Stimulated activated CD4-positive, alpha-beta T cell treated with anti-CD3 and anti-CD28 coated beads, TNF-alpha, amount 100 ng/mL, for 4 hours (primary cell): Measurements from ENCODE around the gene SYT11.
"Not testable (repeated sequence)": the region's sequence is repeated elsewhere in the genome, so short reads cannot be mapped to it uniquely, and the experiment has no call there.

Experiments
- DNase-seq, 3 experiments: peaks; one replicate each; pipeline ENCODE4 v3.0.0-alpha.2; 2020; ENCODE audit warnings: low read depth in 3 of 3

Gene SYT11

DNA sequence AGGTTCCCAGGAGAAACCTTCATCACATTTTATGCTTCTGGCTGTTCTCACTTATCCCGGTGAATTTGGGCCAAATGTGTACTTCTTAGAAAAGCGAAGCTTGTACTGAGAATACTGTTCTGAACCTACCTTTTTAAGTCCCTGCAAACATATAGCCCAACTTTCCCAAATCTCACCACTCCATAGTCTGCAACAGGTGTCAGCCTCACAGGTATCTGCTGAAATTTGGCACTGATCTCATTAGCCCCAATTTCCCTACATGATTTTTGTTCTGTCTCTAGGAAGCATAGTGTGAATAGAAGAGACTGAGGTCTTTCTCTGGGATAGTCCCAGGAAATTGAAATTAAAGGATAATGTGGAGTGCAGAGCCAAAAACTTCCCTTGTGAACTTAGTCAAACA lies 40.3 kb downstream of the SYT11 start:
- no peak for DNase-seq

DNA sequence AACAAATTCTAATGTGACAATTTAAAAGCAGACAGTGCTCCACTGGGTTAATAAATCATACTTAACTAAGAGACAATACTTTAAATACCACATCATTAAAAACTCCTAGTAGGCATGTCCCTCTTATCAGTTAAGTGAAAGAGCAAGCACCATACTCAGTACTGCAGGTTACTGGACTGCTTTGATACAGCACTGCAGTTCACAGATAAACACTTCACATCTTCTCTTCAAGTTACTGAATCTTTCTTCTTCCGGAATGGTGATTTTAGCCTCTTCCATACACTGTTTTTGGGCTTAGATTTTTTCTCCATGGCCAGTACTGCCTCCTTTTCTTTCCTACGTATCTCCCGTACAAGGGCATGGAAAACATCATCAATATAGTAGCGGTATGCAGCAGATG lies 40.8 kb downstream of the SYT11 start:
- no peak for DNase-seq

DNA sequence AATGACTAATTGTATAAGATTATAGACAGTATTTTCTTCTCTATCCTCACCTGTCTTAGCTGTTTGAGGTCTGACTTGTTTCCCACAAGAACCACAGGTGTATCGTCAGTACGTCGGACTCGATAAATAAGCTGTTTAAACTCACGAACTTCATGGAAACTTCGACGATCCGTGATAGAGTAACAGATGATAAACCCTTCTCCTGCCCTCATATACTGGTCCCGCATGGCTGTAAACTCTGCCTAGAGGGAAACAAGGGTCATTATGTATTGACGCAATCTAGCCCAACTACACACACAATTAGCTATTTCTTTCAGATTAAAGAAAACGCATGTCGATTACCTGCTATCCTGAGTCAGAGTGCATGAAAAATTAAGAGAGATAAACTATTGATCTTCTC lies 44.9 kb downstream of the SYT11 start:
- DNase-seq, result no peak

DNA sequence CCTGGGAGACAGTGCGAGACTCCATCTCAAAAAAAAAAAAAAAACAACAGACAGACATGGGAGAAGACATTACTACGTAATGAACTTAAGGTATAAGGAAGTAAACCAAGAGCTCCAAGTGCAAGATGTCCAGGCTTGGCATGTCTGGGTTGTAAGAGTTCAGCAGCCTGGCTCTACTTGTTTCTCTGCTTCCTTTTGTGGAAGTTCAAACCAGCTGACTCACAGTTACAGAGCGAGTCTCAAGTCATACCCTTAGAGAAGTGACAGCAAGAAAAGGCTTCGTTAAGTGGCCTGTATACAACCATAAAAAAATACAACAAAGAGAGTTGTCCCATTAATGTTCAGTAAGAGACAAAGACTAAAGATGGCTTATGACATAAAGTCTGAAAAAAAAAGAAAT lies 50.5 kb downstream of the SYT11 start:
- no peak for DNase-seq

DNA sequence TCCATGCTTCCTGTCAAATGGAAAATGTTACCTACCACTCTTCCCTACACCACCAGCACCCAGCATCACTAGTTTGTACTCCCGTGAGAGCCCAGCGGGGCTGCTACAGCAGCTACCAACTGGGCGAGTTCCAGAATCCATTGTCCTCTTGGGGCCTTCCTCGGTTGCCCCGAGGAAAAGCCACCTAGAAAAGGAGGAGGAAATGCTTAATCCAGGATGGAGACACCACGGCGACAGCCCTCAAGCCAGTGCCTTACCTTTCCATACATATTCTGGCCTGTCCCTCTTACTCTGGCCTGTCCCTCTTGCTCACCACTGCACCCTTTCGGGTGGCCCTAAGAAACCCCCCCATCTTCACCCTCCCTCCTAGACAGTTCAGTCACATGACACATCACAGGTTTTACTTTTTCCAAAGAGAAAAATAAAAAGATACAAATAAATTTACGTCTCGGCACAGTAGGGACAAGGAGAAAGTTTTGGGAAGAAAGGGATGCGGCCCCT lies 51.3 kb downstream of the SYT11 start:
- DNase-seq, result no peak

DNA sequence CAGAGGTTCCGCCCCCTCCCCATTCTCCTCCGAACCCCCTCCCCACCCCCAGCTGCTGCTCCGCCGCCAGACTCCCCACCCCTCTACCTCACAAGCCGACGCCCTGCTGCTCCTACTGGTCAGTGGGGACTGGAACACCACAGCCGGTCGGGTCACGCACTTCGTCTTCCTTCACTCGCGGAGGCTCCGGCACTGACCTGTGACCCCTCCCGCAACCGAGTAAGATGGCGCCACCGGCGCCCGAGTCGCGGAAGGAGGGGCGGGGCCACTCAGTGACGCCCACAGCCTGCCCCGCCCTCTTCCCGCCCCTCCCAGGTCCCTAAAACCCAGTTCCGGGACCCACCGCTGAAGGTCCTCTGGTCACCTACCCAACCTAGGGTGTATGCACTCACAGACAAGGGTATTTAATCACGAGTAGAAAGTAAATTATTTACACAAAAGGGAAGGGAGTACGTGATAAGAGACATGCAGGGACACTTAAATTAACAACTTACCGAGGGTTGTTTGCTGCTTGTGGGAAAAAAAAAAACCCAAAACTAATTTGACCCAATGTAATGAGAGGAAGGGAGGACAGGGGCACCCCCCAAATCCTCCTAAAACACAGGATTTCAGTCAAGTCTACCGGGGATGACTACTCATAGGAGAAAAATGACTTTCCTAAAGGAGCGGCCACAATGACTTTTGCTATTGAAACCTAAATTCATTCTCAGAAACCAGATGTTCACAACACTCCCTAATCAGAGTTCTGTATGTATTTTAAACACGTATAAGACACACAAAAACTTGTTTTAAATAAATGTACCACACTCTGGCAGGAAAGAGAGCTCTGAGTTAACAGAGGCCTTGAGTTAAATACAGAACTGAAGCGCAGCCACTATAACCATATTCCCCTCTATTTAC lies 52.0 kb downstream of the SYT11 start, which contains the start of gene RIT1:
TSS of gene RIT1 (minus strand) at position 194 of the 900 bp plus-strand sequence. CDS start 588 bp downstream, outside the sequence.
- DNase-seq, result peak; percentile 67 to 77 (median 69)

DNA sequence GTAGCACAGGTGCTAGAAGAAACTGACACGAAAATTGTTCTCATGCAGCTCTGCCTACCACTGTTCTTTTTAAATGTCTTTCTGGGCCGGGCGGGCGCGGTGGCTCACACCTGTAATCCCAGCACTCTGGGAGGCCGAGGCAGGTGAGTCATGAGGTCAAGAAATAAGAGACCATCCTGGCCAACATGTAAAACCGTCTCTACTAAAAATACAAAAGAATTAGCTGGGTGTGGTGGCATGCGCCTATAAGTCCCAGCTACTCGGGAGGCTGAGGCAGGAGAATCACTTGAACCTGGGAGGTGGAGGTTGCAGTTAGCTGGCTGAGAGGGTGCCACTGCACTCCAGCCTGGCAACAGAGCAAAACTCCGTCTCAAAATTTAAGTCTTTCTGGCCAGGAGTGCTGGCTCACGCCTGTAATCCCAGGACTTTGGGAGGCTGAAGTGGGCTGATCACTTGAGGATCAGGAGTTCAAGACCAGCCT lies 52.7 kb downstream of the SYT11 start:
- no peak for DNase-seq

DNA sequence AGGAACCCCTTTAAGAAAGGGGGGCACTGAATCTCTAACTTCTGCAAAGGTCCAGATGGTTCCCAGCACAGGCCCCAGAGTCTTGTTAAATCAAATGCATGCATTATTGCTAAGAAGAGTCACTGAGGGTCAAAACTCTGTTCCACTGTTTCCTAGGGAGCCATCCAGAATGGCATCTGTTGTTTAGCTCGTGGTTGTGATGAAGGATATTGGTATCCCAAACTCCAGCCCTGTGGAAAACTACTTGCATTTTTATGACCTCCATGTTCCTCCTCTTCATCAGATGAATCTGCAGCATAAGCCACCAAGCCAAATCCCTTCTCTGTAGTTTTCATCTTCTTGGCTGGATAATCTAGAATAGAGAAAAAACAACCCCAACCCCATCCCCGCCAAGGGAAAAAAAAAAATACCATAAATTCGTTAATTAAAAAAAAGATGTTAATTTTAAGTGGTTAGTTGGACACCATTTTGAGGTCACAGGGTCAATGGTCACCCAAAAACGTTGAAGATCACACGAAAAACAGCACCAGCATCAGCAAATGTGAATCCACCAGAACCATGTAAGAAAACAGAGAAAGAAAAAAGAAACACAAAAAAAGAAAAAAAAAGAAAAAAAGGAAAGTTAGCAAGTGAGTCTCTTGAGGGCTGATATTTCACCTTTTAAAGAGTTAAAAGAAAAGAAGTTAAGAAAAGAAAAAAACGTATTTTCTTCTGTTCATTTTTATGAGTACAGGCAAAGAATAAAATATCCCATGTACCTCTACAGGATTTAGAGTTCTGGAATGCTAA lies 54.8 kb downstream of the SYT11 start:
- no peak for DNase-seq

DNA sequence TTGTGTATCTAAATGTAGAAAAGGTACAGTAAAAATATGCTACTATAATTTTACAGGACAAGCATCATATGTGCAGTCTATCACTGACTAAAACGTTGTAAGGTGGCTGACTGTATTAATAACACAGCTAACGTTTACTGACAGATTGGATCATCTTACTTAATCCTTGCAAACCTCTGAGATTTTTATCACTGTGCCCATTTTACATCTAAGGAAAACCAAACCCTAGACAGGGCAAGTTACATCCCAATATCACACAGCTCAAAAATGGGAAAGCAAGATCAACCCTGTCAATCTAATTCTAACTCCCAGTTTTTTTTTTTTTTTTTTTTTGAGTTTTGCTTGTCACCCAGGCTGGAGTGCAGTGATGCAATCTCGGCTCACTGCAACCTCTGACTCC lies 59.3 kb downstream of the SYT11 start:
- no peak for DNase-seq

DNA sequence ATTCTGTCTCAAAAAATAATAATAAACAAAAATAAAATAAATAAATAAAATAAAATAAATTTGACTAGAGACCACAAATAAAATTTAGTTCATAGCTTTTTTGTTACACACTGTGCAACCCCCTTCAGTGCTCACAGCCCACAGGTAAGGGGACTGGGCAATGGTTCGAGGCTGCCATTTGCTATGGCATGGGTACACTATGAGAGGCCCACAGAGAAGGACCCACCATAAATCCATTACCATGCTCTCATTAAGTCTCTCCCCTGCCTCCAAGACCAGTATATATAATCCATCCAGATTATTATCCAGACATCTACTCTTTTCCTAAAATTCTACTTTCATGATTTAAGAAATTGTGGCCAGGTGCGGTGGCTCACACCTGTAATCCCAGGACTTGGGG lies 60.4 kb downstream of the SYT11 start:
- DNase-seq, result no peak

DNA sequence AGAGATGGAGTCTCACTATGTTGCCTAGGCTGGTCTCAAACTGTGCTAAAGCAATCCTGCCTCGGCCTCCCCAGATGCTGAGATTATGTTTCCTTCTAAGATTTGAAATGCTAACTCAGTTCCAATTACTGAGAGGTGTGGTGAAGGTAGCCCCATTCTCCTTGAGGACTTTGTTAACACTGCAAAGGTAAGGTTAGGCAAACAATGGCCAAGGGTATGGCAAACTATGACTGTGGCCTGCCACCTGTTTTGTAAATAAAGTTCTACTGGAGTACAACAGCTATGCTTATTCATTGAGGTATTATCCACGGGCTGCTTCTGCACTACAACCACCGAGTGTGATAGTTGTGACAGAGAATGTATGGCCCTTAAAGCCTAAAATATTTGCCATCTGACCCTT lies 61.4 kb downstream of the SYT11 start:
- no peak for DNase-seq

DNA sequence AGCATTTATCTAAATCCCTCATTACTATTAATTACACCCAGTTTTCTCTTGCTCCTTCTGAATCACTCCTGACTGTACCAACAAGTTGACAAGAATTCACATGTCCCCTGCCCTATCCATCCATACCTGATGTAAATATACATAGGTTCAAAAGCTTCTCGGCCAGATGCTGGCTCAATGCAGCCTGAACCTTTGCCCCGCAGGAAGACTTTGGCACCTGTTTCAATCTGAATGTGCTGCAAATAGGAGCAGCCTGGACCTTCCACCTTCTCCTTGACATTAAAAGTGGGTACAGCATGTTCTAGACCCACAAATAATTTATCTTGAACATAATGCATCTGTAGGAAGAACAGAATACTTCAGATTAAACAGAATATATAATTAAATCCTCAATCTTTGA lies 66.1 kb downstream of the SYT11 start:
- no peak for DNase-seq

DNA sequence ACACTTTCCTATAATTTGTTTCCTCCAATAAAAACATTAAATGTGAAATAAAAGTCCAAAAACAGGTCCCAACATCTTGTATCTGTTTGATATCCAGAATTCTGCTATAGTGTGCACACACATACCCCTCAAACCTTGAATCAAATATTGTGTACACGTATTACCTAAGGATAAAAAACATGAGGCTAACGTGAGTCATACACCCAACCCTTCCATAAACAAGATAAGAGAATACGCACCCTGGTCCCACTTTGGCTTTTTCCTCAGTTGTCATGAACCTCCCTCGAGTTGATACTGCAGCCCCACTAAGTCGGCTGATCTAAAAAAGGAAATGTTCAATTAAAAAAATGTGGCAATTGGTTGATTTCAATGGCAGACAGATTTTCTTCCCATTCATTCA lies 69.7 kb downstream of the SYT11 start:
- DNase-seq, result no peak

DNA sequence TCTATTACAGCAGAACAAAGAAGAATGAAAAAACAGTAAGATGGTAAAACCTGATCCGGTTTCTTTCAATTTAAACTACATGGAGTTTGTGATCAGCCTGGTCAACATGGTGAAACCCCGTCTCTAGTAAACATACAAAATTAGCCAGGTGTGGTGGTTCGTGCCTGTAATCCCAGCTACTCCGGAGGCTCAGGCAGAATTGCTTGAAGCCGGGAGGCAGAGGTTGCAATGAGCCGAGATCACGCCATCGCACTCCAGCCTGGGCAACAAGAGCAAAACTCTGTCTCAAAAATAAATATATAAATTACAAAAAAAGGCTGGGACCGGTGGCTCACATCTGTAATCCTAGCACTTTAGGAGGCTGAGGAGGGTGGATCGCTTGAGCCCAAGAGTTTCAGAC lies 71.4 kb downstream of the SYT11 start:
- not testable (repeated sequence) for DNase-seq

DNA sequence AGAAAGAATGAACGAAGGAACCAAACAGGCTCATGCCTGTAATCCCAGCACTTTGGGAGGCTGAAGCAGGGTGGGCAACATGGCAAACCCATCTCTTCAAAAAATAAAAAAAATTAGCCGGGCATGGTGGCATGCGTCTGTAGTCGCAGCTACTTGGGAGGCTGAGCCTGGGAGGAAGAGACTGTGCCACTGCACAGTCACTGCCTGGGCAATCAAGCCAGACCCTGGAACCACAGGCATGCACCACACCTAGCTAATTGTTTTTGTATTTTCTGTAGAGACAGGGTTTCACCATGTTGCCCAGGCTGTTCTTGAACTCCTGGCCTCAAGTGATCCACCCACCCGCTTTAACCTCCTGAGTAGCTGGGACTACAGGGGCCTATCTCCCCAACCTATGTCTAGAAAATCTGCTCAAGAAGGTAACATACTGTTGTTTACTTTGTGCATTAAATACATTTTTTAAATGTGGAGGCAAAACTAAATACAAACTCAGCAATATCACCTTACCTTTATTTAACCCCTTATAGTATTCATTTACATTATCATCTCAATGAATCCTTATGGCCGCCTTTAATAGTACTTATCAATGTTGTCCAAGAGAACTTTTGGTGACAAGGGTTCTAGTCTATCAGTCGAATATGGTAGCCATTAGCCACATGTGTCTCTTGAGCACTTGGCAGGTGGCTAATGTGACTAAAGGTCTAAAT lies 72.1 kb downstream of the SYT11 start:
- DNase-seq, result no peak

DNA sequence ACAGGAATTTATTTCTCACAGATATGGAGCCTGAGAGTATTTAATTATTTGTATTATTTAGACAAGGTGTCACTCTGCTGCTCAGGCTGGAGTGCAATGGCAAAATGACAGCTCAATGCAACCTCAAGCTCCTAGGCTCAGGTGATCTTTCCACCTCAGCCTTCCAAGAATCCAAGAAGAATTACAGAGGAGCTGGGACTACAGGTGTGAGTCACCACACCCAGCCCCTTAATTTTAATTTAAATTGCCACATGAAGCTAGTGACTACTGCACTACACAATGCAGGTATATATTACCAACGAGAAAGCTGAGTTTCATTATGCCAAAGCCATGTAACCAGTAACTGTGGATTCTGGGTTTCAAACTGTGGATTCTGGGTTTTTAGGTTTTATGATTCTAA lies 72.7 kb downstream of the SYT11 start:
- DNase-seq, result no peak

DNA sequence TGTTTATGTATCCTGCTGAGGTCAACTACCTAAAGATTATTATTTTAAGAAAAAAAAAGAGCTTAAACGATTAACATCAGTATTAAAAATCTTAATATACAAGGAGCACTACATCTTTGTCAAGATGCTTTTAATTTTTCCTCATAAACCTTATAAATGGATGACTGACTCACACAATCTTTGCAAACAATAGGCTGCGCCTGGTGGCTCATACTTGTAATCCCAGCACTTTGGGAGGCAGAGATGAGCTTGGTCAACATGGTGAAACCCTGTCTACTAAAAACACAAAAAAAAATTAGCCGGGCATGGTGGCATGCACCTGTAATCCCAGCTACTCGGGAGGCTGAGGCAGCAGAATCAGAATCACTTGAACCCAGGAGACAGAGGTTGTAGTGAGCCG lies 73.1 kb downstream of the SYT11 start:
- no peak for DNase-seq

DNA sequence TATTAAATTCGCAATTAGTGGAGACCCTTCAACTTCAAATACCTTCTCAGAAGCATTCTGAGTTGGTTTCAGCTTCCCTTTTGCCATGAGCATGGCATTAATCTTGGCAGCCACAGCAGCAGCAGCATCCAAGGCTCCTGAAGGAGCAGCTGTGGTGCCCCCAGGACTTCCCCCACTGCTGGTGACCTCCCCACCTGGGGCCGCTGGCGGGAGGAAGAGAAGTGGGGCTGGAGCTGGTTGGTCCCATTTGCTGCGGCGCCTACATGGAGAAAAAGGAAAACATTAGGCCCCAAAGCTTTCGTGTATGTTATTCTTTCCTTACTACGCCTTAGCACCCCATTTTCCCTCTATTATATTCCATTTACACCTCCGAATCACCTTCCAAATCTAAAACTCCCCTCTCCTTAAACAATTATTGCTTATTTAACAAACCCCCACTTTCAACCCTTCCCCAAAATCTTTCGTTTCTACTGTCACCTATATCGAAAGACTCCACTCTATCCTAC lies 74.3 kb downstream of the SYT11 start:
- no peak for DNase-seq

DNA sequence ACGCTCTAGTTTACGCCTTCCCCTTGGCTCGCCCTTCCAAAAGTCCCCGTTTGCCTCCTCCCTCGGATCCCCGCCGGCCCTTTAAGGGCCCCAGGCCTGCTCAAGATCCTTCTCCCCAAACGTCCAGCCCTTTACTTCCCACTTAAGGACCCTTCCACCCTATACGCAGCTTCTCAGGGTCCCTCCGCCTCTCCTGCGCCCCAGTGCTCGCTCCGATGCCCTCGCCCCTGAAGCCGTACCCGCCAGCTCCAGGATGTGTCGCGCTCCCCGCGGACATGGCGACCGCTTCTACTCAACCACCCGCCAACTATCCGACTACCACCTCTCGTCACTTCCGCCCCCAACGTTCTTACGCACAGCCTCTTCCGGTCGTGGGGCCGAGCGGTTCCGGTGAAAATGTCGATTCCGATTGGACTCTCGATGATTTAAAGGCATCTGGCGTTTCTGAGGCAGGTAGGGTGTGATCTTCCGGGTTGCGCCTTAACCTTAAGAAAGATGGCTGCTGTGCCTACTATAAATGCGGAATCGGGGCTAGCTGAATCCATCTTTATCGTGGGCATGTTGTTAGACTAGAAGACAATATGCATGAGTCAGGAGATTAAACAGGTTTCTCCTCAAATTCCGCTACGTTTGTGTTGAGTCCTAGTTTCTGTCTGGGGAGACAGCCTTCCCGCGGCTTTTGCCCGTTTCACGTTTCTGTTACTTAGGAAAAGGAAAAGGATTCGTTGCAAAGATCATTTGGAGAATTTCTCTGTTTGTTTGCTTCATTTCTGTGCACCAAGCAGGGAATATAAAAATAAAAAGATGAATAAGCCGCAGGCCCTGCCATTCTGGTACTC lies 74.9 kb downstream of the SYT11 start, which contains the start of gene KHDC4:
TSS of gene KHDC4 (minus strand) at position 317 of the 839 bp plus-strand sequence. CDS start at position 277, 40 bp downstream.
- DNase-seq, result peak; percentile 75 to 88 (median 85)
